ENCODE data around the gene PER2. TPM values are rescaled to one million over a fixed set of nuclear protein-coding genes. Genes with fewer than 3 reads are reported as not detected.
A peak's percentile ranks its signal among the peaks of the same experiment; 100 is the strongest.

The PER2 gene
- total RNA-seq, 1 experiment from 2014 or later: 3.9 TPM

GRCh38 chr2:238308177-238308576, 19.8 kb upstream of the PER2 start:
- no peak for DNase-seq (ENCODE audit: low spot score)

GRCh38 chr2:238306672-238306998, 18.2 kb upstream of the PER2 start:
- DNase-seq (ENCODE audit: low spot score): no peak

- DNase-seq (ENCODE audit: low spot score): no peak
Measured at GRCh38 chr2:238305965-238306671, 17.7 kb upstream of the PER2 start.

GRCh38 chr2:238305092-238305862, 16.9 kb upstream of the PER2 start:
- no peak for DNase-seq (ENCODE audit: low spot score)

GRCh38 chr2:238304116-238304515, 15.7 kb upstream of the PER2 start:
- DNase-seq (ENCODE audit: low spot score): no peak

- DNase-seq (ENCODE audit: low spot score): no peak
Measured at GRCh38 chr2:238302751-238303150, 14.3 kb upstream of the PER2 start.

GRCh38 chr2:238302087-238302486, 13.7 kb upstream of the PER2 start:
- DNase-seq (ENCODE audit: low spot score): no peak

GRCh38 chr2:238299803-238300202, 11.4 kb upstream of the PER2 start:
- DNase-seq (ENCODE audit: low spot score): no peak

- DNase-seq (ENCODE audit: low spot score): no peak
Measured at GRCh38 chr2:238296638-238297457, 8.4 kb upstream of the PER2 start.

GRCh38 chr2:238295144-238296112, 7.0 kb upstream of the PER2 start:
- no peak for DNase-seq (ENCODE audit: low spot score)

GRCh38 chr2:238294393-238295143, 6.2 kb upstream of the PER2 start:
- no peak for DNase-seq (ENCODE audit: low spot score)

GRCh38 chr2:238294046-238294392, 5.6 kb upstream of the PER2 start:
- DNase-seq (ENCODE audit: low spot score): no peak

- DNase-seq (ENCODE audit: low spot score): no peak
Measured at GRCh38 chr2:238291550-238292281, 3.3 kb upstream of the PER2 start.

- no peak for DNase-seq (ENCODE audit: low spot score)
Measured at GRCh38 chr2:238290715-238291549, 2.5 kb upstream of the PER2 start.

- no peak for DNase-seq (ENCODE audit: low spot score)
Measured at GRCh38 chr2:238290091-238290509, 1.7 kb upstream of the PER2 start.

- no peak for DNase-seq (ENCODE audit: low spot score)
Measured at GRCh38 chr2:238289574-238289973, 1.2 kb upstream of the PER2 start.

GRCh38 chr2:238288650-238289573, 502 bp upstream of the PER2 start:
- DNase-seq (ENCODE audit: low spot score): peak; percentile 98
